ENCODE measurements around the gene AUH. TPM values are rescaled to one million over a fixed set of nuclear protein-coding genes. Genes with fewer than 3 reads are reported as not detected.
A peak's percentile ranks its signal among the peaks of the same experiment; 100 is the strongest.
"Not testable (repeated sequence)": the region's sequence is repeated elsewhere in the genome, so short reads cannot be mapped to it uniquely, and the experiment has no call there.

AUH gene
- total RNA-seq, 2 donors from 2014 or later, result 71.5 to 85.8 TPM

GRCh38 chr9:91393826-91394225 lies 32.1 kb upstream of the AUH start:
- Mint-ChIP-seq H3K36me3 (ENCODE audit: insufficient read depth in 2 of 2) (no peaks in the 10 kb centered on the region), H3K9me3 (no peaks in the 10 kb centered on the region), H3K4me3 (no peak overlapping the region), H3K27me3 (ENCODE audit: low read depth) (peaks cover 8% of the 10 kb centered on the region), H3K4me1 (ENCODE audit: low read depth) (peaks cover 22% of the 10 kb centered on the region), H3K27ac (no peak overlapping the region)
- ATAC-seq (replicated peaks in 1 of 2) (no peak), DNase-seq (no peak)

- Mint-ChIP-seq H3K9me3 (no peaks in the 10 kb centered on the region), H3K4me3 (no peak overlapping the region), H3K4me1 (ENCODE audit: low read depth) (peaks cover 22% of the 10 kb centered on the region), H3K27ac (no peak overlapping the region), H3K27me3 (ENCODE audit: low read depth) (no peaks in the 10 kb centered on the region), H3K36me3 (ENCODE audit: insufficient read depth in 2 of 2) (no peaks in the 10 kb centered on the region)
- ATAC-seq (replicated peaks in 1 of 2), result no peak
- DNase-seq, result no peak
Measured at GRCh38 chr9:91392435-91392834, 30.7 kb upstream of the AUH start.

GRCh38 chr9:91391818-91392217 lies 30.1 kb upstream of the AUH start:
- H3K4me1 Mint-ChIP-seq (ENCODE audit: low read depth), result peaks cover 23% of the 10 kb centered on the region
- no peaks in the 10 kb centered on the region for H3K9me3 Mint-ChIP-seq
- no peak for ATAC-seq (replicated peaks in 1 of 2)
- no peak overlapping the region for H3K4me3 Mint-ChIP-seq
- no peak overlapping the region for H3K27ac Mint-ChIP-seq
- no peak for DNase-seq
- no peaks in the 10 kb centered on the region for H3K36me3 Mint-ChIP-seq (ENCODE audit: insufficient read depth in 2 of 2)
- no peaks in the 10 kb centered on the region for H3K27me3 Mint-ChIP-seq (ENCODE audit: low read depth)

DNA sequence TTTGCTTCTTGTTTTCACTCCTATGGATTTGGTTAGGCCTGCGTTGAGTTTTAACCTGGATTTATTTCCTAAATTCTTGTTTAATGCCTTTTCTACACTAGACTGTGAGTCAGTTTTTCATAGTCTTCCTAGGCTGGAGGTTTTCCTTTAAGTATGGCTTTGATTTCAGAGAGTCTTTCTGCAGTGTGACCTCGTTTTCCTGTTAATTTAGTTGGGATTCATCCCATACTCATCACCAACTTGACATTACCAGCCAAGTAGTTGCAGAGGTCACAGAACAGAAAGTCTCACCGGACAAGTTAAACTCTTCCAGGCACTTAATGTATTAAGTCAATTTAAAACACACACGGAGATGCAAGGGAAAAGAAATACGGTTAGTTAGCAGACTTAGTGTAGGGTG lies 29.7 kb upstream of the AUH start:
- Mint-ChIP-seq H3K27me3 (ENCODE audit: low read depth) (no peaks in the 10 kb centered on the region), H3K9me3 (no peaks in the 10 kb centered on the region), H3K36me3 (ENCODE audit: insufficient read depth in 2 of 2) (no peaks in the 10 kb centered on the region), H3K4me1 (ENCODE audit: low read depth) (peaks cover 26% of the 10 kb centered on the region), H3K4me3 (no peak overlapping the region), H3K27ac (no peak overlapping the region)
- ATAC-seq (replicated peaks in 1 of 2), result no peak
- no peak for DNase-seq

DNA sequence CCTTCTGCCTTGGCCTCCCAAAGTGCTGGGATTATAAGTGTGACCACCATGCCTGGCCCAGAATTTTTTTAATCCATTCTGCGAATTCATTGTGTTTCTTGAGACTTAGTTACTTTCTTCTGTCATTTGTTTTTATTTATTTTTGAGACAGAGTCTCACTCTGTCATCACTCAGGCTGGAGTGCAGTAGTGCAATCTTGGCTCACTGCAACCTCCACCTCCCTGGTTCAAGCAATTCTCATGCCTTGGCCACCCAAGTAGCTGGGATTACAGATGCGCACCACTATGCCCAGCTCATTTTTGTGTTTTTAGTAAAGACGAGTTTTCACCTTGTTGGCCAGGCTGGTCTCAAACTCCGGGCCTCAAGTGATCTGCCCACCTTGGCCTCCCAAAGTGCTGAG lies 28.0 kb upstream of the AUH start:
- ATAC-seq (replicated peaks in 1 of 2); H3K9me3 Mint-ChIP-seq; H3K36me3 Mint-ChIP-seq (ENCODE audit: insufficient read depth in 2 of 2); H3K27ac Mint-ChIP-seq; H3K27me3 Mint-ChIP-seq (ENCODE audit: low read depth); DNase-seq; H3K4me1 Mint-ChIP-seq (ENCODE audit: low read depth); H3K4me3 Mint-ChIP-seq: not testable (repeated sequence)

GRCh38 chr9:91386765-91387164 lies 25.0 kb upstream of the AUH start:
- H3K4me1 Mint-ChIP-seq (ENCODE audit: low read depth), result peaks cover 5% of the 10 kb centered on the region
- no peak for ATAC-seq (replicated peaks in 1 of 2)
- no peak for DNase-seq
- peak overlapping the region; percentile 13 for H3K27ac Mint-ChIP-seq
- no peak overlapping the region for H3K4me3 Mint-ChIP-seq
- H3K27me3 Mint-ChIP-seq (ENCODE audit: low read depth), result peaks cover 13% of the 10 kb centered on the region
- H3K36me3 Mint-ChIP-seq (ENCODE audit: insufficient read depth in 2 of 2), result peaks cover 0 to 4% of the 10 kb centered on the region in 2 donors
- no peaks in the 10 kb centered on the region for H3K9me3 Mint-ChIP-seq

DNA sequence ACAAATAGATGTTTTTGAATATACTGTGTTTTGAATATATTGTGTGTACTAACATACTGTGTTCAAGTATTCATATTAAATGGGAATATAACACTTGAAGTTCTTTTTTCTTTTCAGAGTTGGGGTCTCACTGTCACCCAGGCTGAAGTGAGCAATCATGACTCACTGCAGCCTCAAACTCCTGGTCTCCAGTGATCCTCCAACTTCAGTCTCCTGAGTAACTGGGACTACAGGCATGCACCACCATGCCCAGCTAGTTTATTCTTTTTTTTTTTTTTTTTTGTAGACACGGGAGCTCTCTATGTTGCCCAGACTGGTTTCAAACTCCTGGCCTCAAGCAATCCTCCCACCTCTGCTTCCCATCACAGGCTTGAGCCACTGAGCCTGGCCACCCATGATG lies 23.2 kb upstream of the AUH start:
- Mint-ChIP-seq H3K4me3 (no peak overlapping the region), H3K27me3 (ENCODE audit: low read depth) (peaks cover 29% of the 10 kb centered on the region), H3K9me3 (no peaks in the 10 kb centered on the region), H3K36me3 (ENCODE audit: insufficient read depth in 2 of 2) (peaks cover 0 to 4% of the 10 kb centered on the region in 2 donors), H3K27ac (no peak overlapping the region), H3K4me1 (ENCODE audit: low read depth) (peaks cover 5% of the 10 kb centered on the region)
- ATAC-seq (replicated peaks in 1 of 2) (no peak), DNase-seq (no peak)

GRCh38 chr9:91383577-91383976 lies 21.9 kb upstream of the AUH start:
- peaks cover 8% of the 10 kb centered on the region for H3K4me1 Mint-ChIP-seq (ENCODE audit: low read depth)
- no peak overlapping the region for H3K27ac Mint-ChIP-seq
- peaks cover 0 to 4% of the 10 kb centered on the region in 2 donors for H3K36me3 Mint-ChIP-seq (ENCODE audit: insufficient read depth in 2 of 2)
- DNase-seq (no peak), ATAC-seq (replicated peaks in 1 of 2) (no peak)
- no peak overlapping the region for H3K4me3 Mint-ChIP-seq
- peaks cover 36% of the 10 kb centered on the region for H3K27me3 Mint-ChIP-seq (ENCODE audit: low read depth)
- no peaks in the 10 kb centered on the region for H3K9me3 Mint-ChIP-seq

- DNase-seq (no peak), ATAC-seq (replicated peaks in 1 of 2) (no peak)
- peaks cover 9% of the 10 kb centered on the region for H3K4me1 Mint-ChIP-seq (ENCODE audit: low read depth)
- peaks cover 3 to 4% of the 10 kb centered on the region in 2 donors for H3K9me3 Mint-ChIP-seq
- H3K27ac Mint-ChIP-seq, result no peak overlapping the region
- no peak overlapping the region for H3K4me3 Mint-ChIP-seq
- peaks cover 5 to 7% of the 10 kb centered on the region in 2 donors for H3K36me3 Mint-ChIP-seq (ENCODE audit: insufficient read depth in 2 of 2)
- H3K27me3 Mint-ChIP-seq (ENCODE audit: low read depth), result peaks cover 42% of the 10 kb centered on the region
Measured at GRCh38 chr9:91382298-91382697, 20.6 kb upstream of the AUH start.

DNA sequence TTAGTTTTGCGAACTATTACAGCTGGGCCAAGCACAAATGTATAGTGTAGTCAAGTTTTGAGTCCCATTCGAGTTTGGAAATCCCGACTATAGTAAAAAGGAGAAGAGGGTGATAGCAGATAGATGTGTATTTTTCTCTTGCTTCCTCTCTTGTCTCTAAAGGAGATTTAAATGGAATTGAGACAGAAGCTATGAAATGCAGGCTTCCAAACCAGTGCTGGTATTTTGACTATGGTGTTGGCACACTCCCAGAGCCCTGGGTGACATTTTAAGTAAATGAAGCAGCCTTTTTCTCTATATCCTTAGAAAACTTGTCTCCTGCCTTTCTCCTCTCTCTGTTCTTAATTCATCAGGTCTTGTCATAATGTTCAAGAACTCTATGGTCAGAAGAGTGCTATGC lies 17.7 kb upstream of the AUH start:
- Mint-ChIP-seq H3K27me3 (ENCODE audit: low read depth) (peaks cover 47% of the 10 kb centered on the region), H3K4me1 (ENCODE audit: low read depth) (peaks cover 16% of the 10 kb centered on the region), H3K27ac (no peak overlapping the region), H3K36me3 (ENCODE audit: insufficient read depth in 2 of 2) (peaks cover 3 to 5% of the 10 kb centered on the region in 2 donors), H3K4me3 (no peak overlapping the region), H3K9me3 (peaks cover 3 to 4% of the 10 kb centered on the region in 2 donors)
- DNase-seq, result no peak
- no peak for ATAC-seq (replicated peaks in 1 of 2)

- Mint-ChIP-seq H3K4me3 (no peak overlapping the region), H3K4me1 (ENCODE audit: low read depth) (peaks cover 16% of the 10 kb centered on the region), H3K9me3 (peaks cover 3 to 4% of the 10 kb centered on the region in 2 donors), H3K27ac (no peak overlapping the region), H3K27me3 (ENCODE audit: low read depth) (peaks cover 47% of the 10 kb centered on the region), H3K36me3 (ENCODE audit: insufficient read depth in 2 of 2) (peaks cover 3 to 5% of the 10 kb centered on the region in 2 donors)
- no peak for ATAC-seq (replicated peaks in 1 of 2)
- no peak for DNase-seq
Measured at GRCh38 chr9:91378695-91379127, 17.0 kb upstream of the AUH start.

- H3K27ac Mint-ChIP-seq; H3K9me3 Mint-ChIP-seq; DNase-seq; H3K4me3 Mint-ChIP-seq; ATAC-seq (replicated peaks in 1 of 2); H3K36me3 Mint-ChIP-seq (ENCODE audit: insufficient read depth in 2 of 2): not testable (repeated sequence)
- Mint-ChIP-seq H3K27me3 (ENCODE audit: low read depth) (peaks cover 47% of the 10 kb centered on the region), H3K4me1 (ENCODE audit: low read depth) (peaks cover 16% of the 10 kb centered on the region)
Measured at GRCh38 chr9:91378054-91378453, 16.3 kb upstream of the AUH start.

- Mint-ChIP-seq H3K9me3 (peaks cover 3 to 4% of the 10 kb centered on the region in 2 donors), H3K36me3 (ENCODE audit: insufficient read depth in 2 of 2) (peaks cover 3 to 5% of the 10 kb centered on the region in 2 donors), H3K27me3 (ENCODE audit: low read depth) (peaks cover 29% of the 10 kb centered on the region), H3K4me1 (ENCODE audit: low read depth) (peaks cover 16% of the 10 kb centered on the region), H3K4me3 (no peak overlapping the region), H3K27ac (no peak overlapping the region)
- no peak for DNase-seq
- ATAC-seq (replicated peaks in 1 of 2), result no peak
Measured at GRCh38 chr9:91376239-91376638, 14.5 kb upstream of the AUH start.

DNA sequence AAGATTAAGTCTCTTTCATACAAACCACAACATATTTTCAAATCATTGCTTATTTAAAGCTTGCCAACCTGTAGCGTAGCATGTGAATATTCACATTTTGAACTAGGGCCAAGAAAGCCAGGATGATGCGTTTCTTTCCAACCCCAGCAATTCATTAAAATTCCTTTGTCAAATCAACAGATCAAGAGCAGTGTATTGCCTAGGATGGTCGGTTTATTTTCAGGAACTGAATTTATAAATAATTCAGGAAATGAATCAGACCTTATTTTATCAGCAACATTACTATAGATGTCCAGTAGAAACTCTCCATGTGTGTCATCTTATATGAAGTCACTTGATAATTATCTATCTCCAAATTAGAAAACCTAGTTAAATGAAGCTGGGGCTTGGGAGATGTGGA lies 13.2 kb upstream of the AUH start:
- ATAC-seq (replicated peaks in 1 of 2) (no peak), DNase-seq (no peak)
- peaks cover 16% of the 10 kb centered on the region for H3K4me1 Mint-ChIP-seq (ENCODE audit: low read depth)
- no peak overlapping the region for H3K27ac Mint-ChIP-seq
- no peak overlapping the region for H3K4me3 Mint-ChIP-seq
- peaks cover 20% of the 10 kb centered on the region for H3K27me3 Mint-ChIP-seq (ENCODE audit: low read depth)
- peaks cover 3 to 4% of the 10 kb centered on the region in 2 donors for H3K9me3 Mint-ChIP-seq
- peaks cover 3 to 5% of the 10 kb centered on the region in 2 donors for H3K36me3 Mint-ChIP-seq (ENCODE audit: insufficient read depth in 2 of 2)
